Measurements from ENCODE around the gene SEPTIN3.

- TF ChIP-seq CTCF (conservative IDR thresholded peaks at IDR 0.05; ENCODE audit: low read length): no peak
- TF ChIP-seq EZH2phosphoT487 (IDR thresholded peaks at IDR 0.05; ENCODE audit: borderline replicate concordance, low read depth, low read length): no peak
These were observed 23.3 kb downstream of the SEPTIN3 start for GRCh38 chr22:41992496-41992895.
